Hepatocyte (in vitro differentiated cells): ENCODE results near the gene FOXN3. TPM values are rescaled to one million over a fixed set of nuclear protein-coding genes. Genes with fewer than 3 reads are reported as not detected.

ENCODE experiments used
- DNase-seq: peaks from one replicate; pipeline ENCODE4 v3.0.0-alpha.2; 2016; ENCODE audit warnings: low spot score
- H2AFZ ChIP-seq: fragments of 200-600 bp; sonication (generic); 2 replicates; pipeline ENCODE4 v1.6.0; 2016; ENCODE audit warnings: antibody characterized with exemption, mild to moderate bottlenecking
- H3K27ac ChIP-seq: fragments of 200-600 bp; sonication (generic); 2 replicates; pipeline ENCODE4 v1.5.1; 2016; ENCODE audit warnings: mild to moderate bottlenecking
- H3K27me3 ChIP-seq: fragments of 200-600 bp; sonication (generic); 2 replicates; pipeline ENCODE4 v1.6.1; 2016
- H3K36me3 ChIP-seq: fragments of 200-600 bp; sonication (generic); replicated peaks from 2 replicates; pipeline ENCODE4 v1.5.1; 2016; ENCODE audit warnings: low read depth; ENCODE audit not compliant: insufficient read depth
- H3K4me1 ChIP-seq: fragments of 200-600 bp; sonication (generic); 2 replicates; pipeline ENCODE4 v1.5.1; 2016; ENCODE audit warnings: mild to moderate bottlenecking, moderate library complexity; ENCODE audit not compliant: insufficient read depth
- H3K4me2 ChIP-seq: fragments of 200-600 bp; sonication (generic); 2 replicates; pipeline ENCODE4 v1.6.0; 2016
- H3K4me3 ChIP-seq: fragments of 200-600 bp; sonication (generic); 2 replicates; pipeline ENCODE4 v1.5.1; 2016; ENCODE audit warnings: mild to moderate bottlenecking
- H3K79me2 ChIP-seq: fragments of 200-600 bp; sonication (generic); 2 replicates; pipeline ENCODE4 v1.6.0; 2017; ENCODE audit warnings: mild to moderate bottlenecking
- H3K9me2 ChIP-seq: fragments of 200-600 bp; sonication (generic); replicated peaks from 2 replicates; pipeline ENCODE4 v1.6.0; 2017; ENCODE audit warnings: mild to moderate bottlenecking; ENCODE audit not compliant: insufficient read depth
- H3K9me3 ChIP-seq: fragments of 200-600 bp; sonication (generic); 2 replicates; pipeline ENCODE4 v1.5.1; 2016; ENCODE audit warnings: low read depth, mild to moderate bottlenecking
- H4K20me1 ChIP-seq: fragments of 200-600 bp; sonication (generic); 2 replicates; pipeline ENCODE4 v1.6.0; 2016; ENCODE audit warnings: mild to moderate bottlenecking; ENCODE audit not compliant: insufficient read depth, poor library complexity, severe bottlenecking
- EZH2 ChIP-seq: fragments of 200-600 bp; sonication (generic); IDR thresholded peaks from 2 replicates; pipeline ENCODE4 v1.6.1; 2016; ENCODE audit warnings: antibody characterized with exemption, mild to moderate bottlenecking, borderline replicate concordance
- EZH2phosphoT487 ChIP-seq: fragments of 200-600 bp; sonication (generic); IDR thresholded peaks from one replicate; pipeline ENCODE4 v1.6.1; 2018; ENCODE audit warnings: antibody characterized with exemption, mild to moderate bottlenecking, low read depth, moderate library complexity; ENCODE audit not compliant: unreplicated experiment, severe bottlenecking
- WGBS: methylation state at CpG from one replicate; pipeline ENCODE4 v1.1.6; 2016; ENCODE audit warnings: low lambda C conversion rate; ENCODE audit errors: missing lambda C conversion rate; 5-methylcytosine and 5-hydroxymethylcytosine counted together
- polyA plus RNA-seq: library from polyadenylated mRNA; unstranded; fragments of >200 nt; fragmentation: Nextera tagmentation; extraction: Ambion mirVana; gene quantifications from 2 replicates; pipeline ENCODE4 v1.2.1, GENCODE V29; 2016
- total RNA-seq: library from RNA; depleted of rRNA; stranded (reverse); fragments of >200 nt; gene quantifications from 2 replicates; pipeline ENCODE4 v1.2.3, GENCODE V29; 2014
- TF ChIP-seq, protein P1 (sequence below): fragments of 200-600 bp; sonication (generic); IDR thresholded peaks from 2 replicates; pipeline ENCODE4 v1.5.1; 2016; ENCODE audit warnings: antibody characterized with exemption, mild to moderate bottlenecking; ENCODE audit not compliant: poor library complexity

Gene FOXN3
- total and polyA plus RNA-seq, 2 experiments from 2014 or later: 42.2 to 47.6 TPM

DNA sequence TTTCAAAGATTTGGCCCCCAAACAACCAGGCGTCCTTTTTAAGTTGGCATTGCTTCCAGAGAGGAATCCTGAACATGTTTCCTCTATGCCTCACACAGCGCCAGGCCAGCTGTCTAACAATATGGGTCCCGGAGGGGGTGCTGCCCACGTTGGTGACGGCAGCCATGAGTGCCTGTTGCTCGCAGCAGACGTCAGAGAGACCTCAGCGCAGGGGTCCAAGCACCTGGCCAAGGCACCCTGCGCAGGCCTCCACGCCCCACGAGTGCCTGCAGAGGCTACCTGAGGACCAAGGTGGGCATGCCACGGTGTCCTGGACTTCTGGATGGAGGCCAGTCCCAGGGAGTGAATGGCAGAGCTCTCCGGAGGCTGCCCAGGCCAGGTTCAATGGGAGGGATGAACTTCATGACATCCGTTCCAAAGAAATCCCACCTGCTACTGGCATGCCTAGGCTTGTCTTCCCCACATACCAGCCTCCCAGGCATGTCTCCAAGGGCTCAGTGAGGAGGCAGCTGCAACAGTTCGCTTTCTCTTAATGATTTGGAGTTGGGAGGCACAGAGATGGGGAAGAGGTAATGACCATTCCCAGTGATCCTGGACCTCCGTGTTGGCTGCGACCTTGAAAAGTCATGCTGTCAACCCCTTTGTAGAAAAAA is 11.6 kb upstream of the FOXN3 start:
- Histone ChIP-seq H3K36me3 (no peaks in the 10 kb centered on the region), H3K4me1 (peaks cover 28% of the 10 kb centered on the region), H3K27me3 (no peaks in the 10 kb centered on the region), H3K9me3 (no peaks in the 10 kb centered on the region), H3K79me2 (peaks cover 2% of the 10 kb centered on the region), H3K4me3 (no peak overlapping the region), H3K27ac (peak overlapping the region; percentile 54), H2AFZ (no peak overlapping the region), H3K9me2 (no peaks in the 10 kb centered on the region), H4K20me1 (no peaks in the 10 kb centered on the region), H3K4me2 (peak overlapping the region; percentile 63)
- WGBS: 79% methylated on average over 17 of the region's 17 CpGs
- TF ChIP-seq EZH2 (no peak), EZH2phosphoT487 (no peak)
- TF ChIP-seq, protein P1, sequence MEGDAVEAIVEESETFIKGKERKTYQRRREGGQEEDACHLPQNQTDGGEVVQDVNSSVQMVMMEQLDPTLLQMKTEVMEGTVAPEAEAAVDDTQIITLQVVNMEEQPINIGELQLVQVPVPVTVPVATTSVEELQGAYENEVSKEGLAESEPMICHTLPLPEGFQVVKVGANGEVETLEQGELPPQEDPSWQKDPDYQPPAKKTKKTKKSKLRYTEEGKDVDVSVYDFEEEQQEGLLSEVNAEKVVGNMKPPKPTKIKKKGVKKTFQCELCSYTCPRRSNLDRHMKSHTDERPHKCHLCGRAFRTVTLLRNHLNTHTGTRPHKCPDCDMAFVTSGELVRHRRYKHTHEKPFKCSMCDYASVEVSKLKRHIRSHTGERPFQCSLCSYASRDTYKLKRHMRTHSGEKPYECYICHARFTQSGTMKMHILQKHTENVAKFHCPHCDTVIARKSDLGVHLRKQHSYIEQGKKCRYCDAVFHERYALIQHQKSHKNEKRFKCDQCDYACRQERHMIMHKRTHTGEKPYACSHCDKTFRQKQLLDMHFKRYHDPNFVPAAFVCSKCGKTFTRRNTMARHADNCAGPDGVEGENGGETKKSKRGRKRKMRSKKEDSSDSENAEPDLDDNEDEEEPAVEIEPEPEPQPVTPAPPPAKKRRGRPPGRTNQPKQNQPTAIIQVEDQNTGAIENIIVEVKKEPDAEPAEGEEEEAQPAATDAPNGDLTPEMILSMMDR: no peak
- no peak for DNase-seq

DNA sequence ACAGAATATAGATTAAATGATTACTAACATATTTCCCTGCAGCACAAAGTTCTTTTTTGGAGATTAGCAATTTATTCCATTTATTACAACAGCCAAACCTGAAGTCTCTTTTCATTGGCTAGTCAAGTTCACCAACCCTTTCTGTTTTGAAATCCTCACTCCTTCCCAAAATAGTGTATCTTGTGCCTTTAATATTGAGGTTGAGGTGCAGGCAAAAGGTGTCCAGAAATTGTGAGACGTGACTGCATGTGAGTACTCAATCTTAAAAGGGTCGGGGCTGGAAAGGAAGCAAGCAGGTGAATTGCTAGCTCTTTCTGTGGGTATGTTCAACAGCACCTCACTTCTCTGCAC is 11.1 kb upstream of the FOXN3 start:
- H3K9me3 ChIP-seq: no peaks in the 10 kb centered on the region
- no peak for DNase-seq
- H3K36me3 ChIP-seq: no peaks in the 10 kb centered on the region
- no peaks in the 10 kb centered on the region for H4K20me1 ChIP-seq
- H3K4me3 ChIP-seq: no peak overlapping the region
- WGBS: 93% methylated on average over 2 of the region's 2 CpGs
- H3K27ac ChIP-seq: peak overlapping the region; percentile 27
- no peaks in the 10 kb centered on the region for H3K9me2 ChIP-seq
- TF ChIP-seq, protein P1: no peak
- TF ChIP-seq EZH2phosphoT487 (no peak), EZH2 (no peak)
- no peak overlapping the region for H2AFZ ChIP-seq
- no peak overlapping the region for H3K4me2 ChIP-seq
- H3K27me3 ChIP-seq: no peaks in the 10 kb centered on the region
- peaks cover 2% of the 10 kb centered on the region for H3K79me2 ChIP-seq
- H3K4me1 ChIP-seq: peaks cover 31% of the 10 kb centered on the region

DNA sequence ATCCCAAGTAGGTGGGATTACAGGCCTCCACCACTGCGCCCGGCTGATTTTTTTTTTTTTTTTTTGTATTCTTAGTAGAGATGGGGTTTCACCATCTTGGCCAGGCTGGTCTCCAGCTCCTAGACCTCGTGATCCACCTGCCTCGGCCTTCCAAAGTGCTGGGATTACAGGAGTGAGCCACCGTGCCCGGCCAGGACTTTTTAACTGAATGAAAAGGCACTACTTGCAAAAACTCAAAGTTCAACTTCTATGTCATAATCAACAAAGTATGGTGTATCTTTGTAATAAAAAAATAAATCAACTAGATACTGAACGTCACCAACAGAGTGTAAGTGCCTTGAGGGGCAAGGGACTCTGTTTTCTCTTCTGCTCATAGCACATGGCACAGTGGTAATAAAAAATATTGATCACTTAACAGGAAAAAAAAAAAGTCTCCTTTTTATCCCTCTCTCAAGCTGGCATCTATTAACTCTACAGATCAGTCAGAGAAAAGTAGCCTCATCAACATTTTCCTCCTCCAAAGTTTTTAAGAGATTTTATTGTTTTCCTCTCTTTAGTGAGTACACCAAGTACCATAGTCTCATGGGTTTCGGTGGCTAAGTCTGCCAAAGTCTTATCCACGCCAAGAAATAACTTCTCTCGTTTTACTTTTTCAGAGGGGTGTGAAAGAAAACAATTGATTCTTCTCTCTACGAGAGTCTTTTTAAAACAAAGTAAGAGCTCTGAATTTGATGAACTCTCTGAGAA is 10.6 kb upstream of the FOXN3 start:
- Histone ChIP-seq H3K36me3 (no peaks in the 10 kb centered on the region), H3K79me2 (peaks cover 2% of the 10 kb centered on the region), H3K4me3 (no peak overlapping the region), H3K4me2 (no peak overlapping the region), H3K9me3 (no peaks in the 10 kb centered on the region), H3K27me3 (no peaks in the 10 kb centered on the region), H2AFZ (no peak overlapping the region), H3K4me1 (peaks cover 36% of the 10 kb centered on the region), H3K27ac (no peak overlapping the region), H3K9me2 (no peaks in the 10 kb centered on the region), H4K20me1 (no peaks in the 10 kb centered on the region)
- no peak for TF ChIP-seq EZH2
- no peak for TF ChIP-seq EZH2phosphoT487
- DNase-seq: no peak
- 87% methylated on average over 11 of the region's 11 CpGs for WGBS

DNA sequence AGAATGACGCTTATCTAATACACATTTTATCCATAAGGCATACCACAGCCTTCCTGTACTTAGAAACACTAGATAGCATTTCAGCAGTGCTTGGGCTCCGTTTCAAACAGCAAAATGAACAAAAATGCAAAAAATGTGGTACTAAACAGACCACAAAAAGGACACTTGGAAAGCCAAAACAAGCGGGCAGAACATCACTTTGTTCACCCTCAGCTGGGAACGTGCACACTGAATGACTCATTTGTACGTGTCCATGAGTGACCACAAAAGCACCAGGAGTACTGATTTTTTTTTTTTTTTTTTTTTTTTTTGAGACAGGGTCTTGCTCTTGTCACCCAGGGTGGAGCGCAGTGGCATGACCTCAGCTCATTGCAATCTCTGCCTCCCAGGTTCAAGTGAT is 8.9 kb upstream of the FOXN3 start:
- Histone ChIP-seq H3K4me3 (no peak overlapping the region), H3K4me2 (no peak overlapping the region), H3K4me1 (peaks cover 44% of the 10 kb centered on the region), H4K20me1 (no peaks in the 10 kb centered on the region), H2AFZ (no peak overlapping the region), H3K27me3 (no peaks in the 10 kb centered on the region), H3K9me2 (no peaks in the 10 kb centered on the region), H3K27ac (peak overlapping the region; percentile 8), H3K9me3 (no peaks in the 10 kb centered on the region), H3K79me2 (peaks cover 2% of the 10 kb centered on the region), H3K36me3 (no peaks in the 10 kb centered on the region)
- 66% methylated on average over 6 of the region's 6 CpGs for whole genome bisulfite sequencing
- DNase-seq: peak; percentile 39
- TF ChIP-seq EZH2: no peak
- TF ChIP-seq, protein P1: no peak
- no peak for TF ChIP-seq EZH2phosphoT487
